ENCODE data around the gene RGN. TPM values are rescaled to one million over a fixed set of nuclear protein-coding genes. Genes with fewer than 3 reads are reported as not detected.

RGN gene
- total RNA-seq, 1 experiment from 2014 or later = 1.8 TPM

GRCh38 chrX:47093248-47093647 is 15.0 kb downstream of the RGN start:
- DNase-seq (ENCODE audit: low spot score) = peak; percentile 64
- Histone ChIP-seq H3K9me3 (ENCODE audit: low read depth, low read length, poor library complexity, severe bottlenecking) (no peaks in the 10 kb centered on the region), H3K4me3 (ENCODE audit: low read depth, low read length, poor library complexity, severe bottlenecking) (no peak overlapping the region), H3K27ac (ENCODE audit: low read depth, low read length, poor library complexity, severe bottlenecking) (no peak overlapping the region), H3K36me3 (ENCODE audit: insufficient read depth, low read length, poor library complexity, severe bottlenecking) (no peaks in the 10 kb centered on the region), H3K27me3 (replicated peaks; ENCODE audit: insufficient read depth, low read depth, low read length, poor library complexity) (peaks cover 3% of the 10 kb centered on the region), H3K4me1 (ENCODE audit: insufficient read depth, low read length, poor library complexity, severe bottlenecking) (peaks cover 6% of the 10 kb centered on the region)
- ChIA-PET CTCF (interaction anchor here (1.1 kb wide), 1 partner anchor 538 kb away, joined by 3 read pairs; no protein-coding TSS in a partner anchor), POLR2A (ENCODE audit: low non-redundant PET) (no interaction called here)
- TF ChIP-seq CTCF (conservative IDR thresholded peaks at IDR 0.05; ENCODE audit: low read depth, low read length) (peak; percentile 66), EZH2 (IDR thresholded peaks at IDR 0.05; ENCODE audit: borderline replicate concordance, low read depth, low read length, poor library complexity, severe bottlenecking) (no peak)
- no TSS peak for BruUV-seq (replicated peaks)
- intact Hi-C loops (cut with micrococcal nuclease; ENCODE audit: unreplicated experiment) = loop anchor here (2.0 to 10.0 kb wide), 4 partner anchors 191 to 538 kb away; partner anchors contain the start of gene SLC9A7

- intact Hi-C loops (cut with micrococcal nuclease; ENCODE audit: unreplicated experiment) = loop anchor here (2.0 to 10.0 kb wide), 4 partner anchors 192 to 539 kb away; partner anchors contain the start of gene SLC9A7
- TF ChIP-seq CTCF (conservative IDR thresholded peaks at IDR 0.05; ENCODE audit: low read depth, low read length) = no peak
- no peak for TF ChIP-seq EZH2 (IDR thresholded peaks at IDR 0.05; ENCODE audit: borderline replicate concordance, low read depth, low read length, poor library complexity, severe bottlenecking)
- BruUV-seq (replicated peaks) = no TSS peak
- H3K9me3 ChIP-seq (ENCODE audit: low read depth, low read length, poor library complexity, severe bottlenecking) = no peaks in the 10 kb centered on the region
- ChIA-PET CTCF (interaction anchor here (1.1 kb wide), 1 partner anchor 539 kb away, joined by 3 read pairs; no protein-coding TSS in a partner anchor), POLR2A (ENCODE audit: low non-redundant PET) (no interaction called here)
- H3K4me1 ChIP-seq (ENCODE audit: insufficient read depth, low read length, poor library complexity, severe bottlenecking) = peaks cover 6% of the 10 kb centered on the region
- DNase-seq (ENCODE audit: low spot score) = no peak
- no peaks in the 10 kb centered on the region for H3K36me3 ChIP-seq (ENCODE audit: insufficient read depth, low read length, poor library complexity, severe bottlenecking)
- no peak overlapping the region for H3K4me3 ChIP-seq (ENCODE audit: low read depth, low read length, poor library complexity, severe bottlenecking)
- no peak overlapping the region for H3K27ac ChIP-seq (ENCODE audit: low read depth, low read length, poor library complexity, severe bottlenecking)
- peaks cover 3% of the 10 kb centered on the region for H3K27me3 ChIP-seq (replicated peaks; ENCODE audit: insufficient read depth, low read depth, low read length, poor library complexity)
These were observed 15.6 kb downstream of the RGN start for GRCh38 chrX:47093860-47094259.

- Histone ChIP-seq H3K4me3 (ENCODE audit: low read depth, low read length, poor library complexity, severe bottlenecking) (no peak overlapping the region), H3K27ac (ENCODE audit: low read depth, low read length, poor library complexity, severe bottlenecking) (no peak overlapping the region), H3K4me1 (ENCODE audit: insufficient read depth, low read length, poor library complexity, severe bottlenecking) (peaks cover 1% of the 10 kb centered on the region), H3K36me3 (ENCODE audit: insufficient read depth, low read length, poor library complexity, severe bottlenecking) (no peaks in the 10 kb centered on the region), H3K27me3 (replicated peaks; ENCODE audit: insufficient read depth, low read depth, low read length, poor library complexity) (peaks cover 3% of the 10 kb centered on the region), H3K9me3 (ENCODE audit: low read depth, low read length, poor library complexity, severe bottlenecking) (no peaks in the 10 kb centered on the region)
- BruUV-seq (replicated peaks) = no TSS peak
- CTCF ChIA-PET = no interaction called here
- intact Hi-C loops (cut with micrococcal nuclease; ENCODE audit: unreplicated experiment) = loop anchor here (10.0 kb wide), 2 partner anchors 452 to 542 kb away; no protein-coding TSS in a partner anchor
- no peak for DNase-seq (ENCODE audit: low spot score)
- no peak for TF ChIP-seq CTCF (conservative IDR thresholded peaks at IDR 0.05; ENCODE audit: low read depth, low read length)
- POLR2A ChIA-PET (ENCODE audit: low non-redundant PET) = no interaction called here
These were observed 18.8 kb downstream of the RGN start for GRCh38 chrX:47097018-47097417.
